ENCODE results near the gene SYT10.

SYT10 gene

DNA sequence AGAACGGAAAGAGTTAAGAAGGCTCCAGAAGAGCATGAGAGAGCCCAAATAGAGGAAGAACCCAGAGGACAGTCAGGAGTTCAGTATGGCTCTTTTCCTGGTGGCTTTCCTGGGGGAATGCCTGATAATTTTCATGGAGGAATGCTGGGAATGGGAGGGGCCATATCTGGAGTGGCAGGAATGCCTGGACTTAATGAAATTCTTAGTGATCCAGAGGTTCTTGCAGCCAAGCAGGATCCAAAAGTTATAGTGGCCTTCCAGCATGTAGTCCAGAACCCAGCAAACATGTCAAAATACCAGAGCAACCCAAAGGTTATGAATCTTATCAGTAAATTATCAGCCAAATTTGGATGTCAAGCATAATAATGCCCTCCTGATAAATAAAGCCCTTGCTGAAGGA lies 15.5 kb upstream of the SYT10 start:
- TF ChIP-seq CTCF (IDR thresholded peaks at IDR 0.05; ENCODE audit: low read depth, low read length), result no peak
- no peak overlapping the region for H3K4me3 ChIP-seq (replicated peaks in 1 of 2; ENCODE audit: low read depth in 2 of 2, low read length in 2 of 2)
- DNase-seq (ENCODE audit: low read depth in 2 of 2), result no peak

DNA sequence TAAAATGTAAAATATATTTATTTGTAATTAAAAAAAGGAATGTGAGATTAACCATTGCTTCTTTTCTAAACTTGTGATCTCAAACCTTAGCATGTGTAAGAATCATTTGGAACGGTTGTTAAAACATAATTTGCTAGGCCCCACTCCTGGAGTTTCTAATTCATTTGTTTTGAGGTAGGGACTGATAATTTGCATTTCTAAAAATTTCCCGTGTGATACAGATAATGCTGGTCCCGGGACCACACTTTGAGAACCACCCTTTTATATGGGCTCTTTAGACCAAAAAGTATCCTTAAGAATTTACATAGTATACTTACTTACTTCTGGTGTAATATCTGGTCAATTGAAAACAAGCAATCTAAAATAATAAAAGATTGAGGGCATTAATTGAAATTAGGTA lies 10.9 kb upstream of the SYT10 start:
- DNase-seq (ENCODE audit: low read depth in 2 of 2), result no peak
- H3K4me3 ChIP-seq (replicated peaks in 1 of 2; ENCODE audit: low read depth in 2 of 2, low read length in 2 of 2), result no peak overlapping the region
- no peak for TF ChIP-seq CTCF (IDR thresholded peaks at IDR 0.05; ENCODE audit: low read depth, low read length)

DNA sequence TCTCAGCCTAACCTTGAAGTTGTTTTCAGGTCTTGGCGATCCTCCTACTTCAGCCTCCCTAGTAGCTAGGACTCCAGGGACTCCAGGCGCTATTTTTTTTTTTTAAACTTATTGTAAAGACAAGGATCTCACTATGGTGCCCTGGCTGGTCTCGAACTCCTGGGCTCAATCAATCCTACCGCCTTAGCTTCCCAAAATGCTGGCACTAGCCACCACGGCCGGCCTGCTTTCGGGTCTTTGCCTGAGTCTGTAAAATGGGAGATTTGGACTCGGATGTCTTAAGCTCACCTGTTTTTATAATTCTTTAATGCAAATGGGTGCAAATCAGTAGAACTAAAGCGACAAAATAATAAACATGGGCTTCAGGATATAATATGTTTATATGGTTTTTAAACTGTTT lies 858 bp upstream of the SYT10 start:
- no peak for TF ChIP-seq CTCF (IDR thresholded peaks at IDR 0.05; ENCODE audit: low read depth, low read length)
- H3K4me3 ChIP-seq (replicated peaks in 1 of 2; ENCODE audit: low read depth in 2 of 2, low read length in 2 of 2), result no peak overlapping the region
- no peak for DNase-seq (ENCODE audit: low read depth in 2 of 2)

- TF ChIP-seq CTCF (IDR thresholded peaks at IDR 0.05; ENCODE audit: low read depth, low read length), result no peak
- peak overlapping the region; percentile 57 to 64 for H3K4me3 ChIP-seq (replicated peaks in 1 of 2; ENCODE audit: low read depth in 2 of 2, low read length in 2 of 2)
- DNase-seq (ENCODE audit: low read depth in 2 of 2), result peak in 1 of 2 donors; percentile 42
These were observed 600 bp downstream of the SYT10 start for GRCh38 chr12:33438851-33439586.

DNA sequence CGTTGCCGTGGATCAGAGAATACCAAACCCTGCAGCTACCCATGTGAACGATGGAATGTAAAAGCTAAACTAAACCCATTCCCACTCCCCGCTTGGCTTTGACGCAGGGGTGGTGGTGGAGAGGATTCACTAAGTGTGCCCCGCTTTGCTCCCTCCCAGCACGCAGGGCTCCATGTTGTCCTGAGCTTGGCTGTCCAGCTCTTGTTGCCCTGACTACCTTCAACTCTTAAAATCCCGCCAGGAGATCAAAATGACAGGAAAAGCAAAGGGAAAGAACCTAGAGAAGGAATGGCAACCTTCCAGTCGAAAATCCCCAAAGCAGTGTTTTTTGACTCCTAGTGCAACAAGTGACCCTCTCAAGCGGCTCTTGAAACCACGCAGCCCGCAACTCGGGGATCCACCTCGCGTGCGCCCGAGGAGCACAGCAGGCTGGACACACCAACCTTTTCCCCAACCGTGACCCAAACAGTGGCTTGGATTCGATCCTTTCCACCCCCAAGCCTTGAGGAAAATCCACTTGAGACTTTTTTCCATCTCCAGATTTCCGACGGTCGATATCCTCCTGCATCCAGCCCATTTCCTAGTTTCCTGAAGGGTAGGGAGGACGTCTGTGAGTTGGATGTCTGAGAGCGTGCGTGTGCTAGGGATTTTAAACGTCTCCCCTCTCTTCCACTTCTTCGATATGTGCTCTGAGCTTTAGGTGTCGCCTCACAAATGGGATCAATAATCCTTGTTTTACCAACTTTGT lies 1.4 kb downstream of the SYT10 start:
- no peak for TF ChIP-seq CTCF (IDR thresholded peaks at IDR 0.05; ENCODE audit: low read depth, low read length)
- H3K4me3 ChIP-seq (replicated peaks in 1 of 2; ENCODE audit: low read depth in 2 of 2, low read length in 2 of 2), result no peak overlapping the region
- DNase-seq (ENCODE audit: low read depth in 2 of 2), result no peak

- DNase-seq (ENCODE audit: low read depth in 2 of 2), result no peak
- no peak overlapping the region for H3K4me3 ChIP-seq (replicated peaks in 1 of 2; ENCODE audit: low read depth in 2 of 2, low read length in 2 of 2)
- no peak for TF ChIP-seq CTCF (IDR thresholded peaks at IDR 0.05; ENCODE audit: low read depth, low read length)
These were observed 2.0 kb downstream of the SYT10 start for GRCh38 chr12:33437598-33437997.
